ENCODE results near the gene TP53I13. TPM values are rescaled to one million over a fixed set of nuclear protein-coding genes. Genes with fewer than 3 reads are reported as not detected.

Gene TP53I13
- total RNA-seq, 1 experiment from 2014 or later = 28.1 TPM

DNA sequence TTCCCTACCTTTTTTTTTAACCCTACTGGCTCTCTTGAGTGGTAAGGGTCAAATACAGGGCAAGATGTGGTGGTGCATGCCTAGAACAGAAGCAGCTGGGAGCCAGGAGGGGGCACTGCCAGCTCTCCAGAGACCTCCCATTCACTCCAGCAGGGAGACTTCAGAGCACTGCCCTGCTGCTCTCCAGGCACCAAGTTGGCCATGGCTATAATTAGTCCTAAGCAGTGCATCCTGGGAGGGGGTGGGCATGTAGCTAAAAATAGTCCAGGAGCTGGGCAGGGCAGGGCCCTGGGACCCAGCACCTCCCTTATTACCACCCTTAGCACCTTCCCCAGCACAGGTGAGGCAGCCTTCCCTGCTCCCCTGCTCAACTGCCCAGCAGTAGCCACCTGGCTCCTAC is 50.8 kb downstream of the TP53I13 start:
- TF ChIP-seq, protein P1, sequence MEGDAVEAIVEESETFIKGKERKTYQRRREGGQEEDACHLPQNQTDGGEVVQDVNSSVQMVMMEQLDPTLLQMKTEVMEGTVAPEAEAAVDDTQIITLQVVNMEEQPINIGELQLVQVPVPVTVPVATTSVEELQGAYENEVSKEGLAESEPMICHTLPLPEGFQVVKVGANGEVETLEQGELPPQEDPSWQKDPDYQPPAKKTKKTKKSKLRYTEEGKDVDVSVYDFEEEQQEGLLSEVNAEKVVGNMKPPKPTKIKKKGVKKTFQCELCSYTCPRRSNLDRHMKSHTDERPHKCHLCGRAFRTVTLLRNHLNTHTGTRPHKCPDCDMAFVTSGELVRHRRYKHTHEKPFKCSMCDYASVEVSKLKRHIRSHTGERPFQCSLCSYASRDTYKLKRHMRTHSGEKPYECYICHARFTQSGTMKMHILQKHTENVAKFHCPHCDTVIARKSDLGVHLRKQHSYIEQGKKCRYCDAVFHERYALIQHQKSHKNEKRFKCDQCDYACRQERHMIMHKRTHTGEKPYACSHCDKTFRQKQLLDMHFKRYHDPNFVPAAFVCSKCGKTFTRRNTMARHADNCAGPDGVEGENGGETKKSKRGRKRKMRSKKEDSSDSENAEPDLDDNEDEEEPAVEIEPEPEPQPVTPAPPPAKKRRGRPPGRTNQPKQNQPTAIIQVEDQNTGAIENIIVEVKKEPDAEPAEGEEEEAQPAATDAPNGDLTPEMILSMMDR (conservative IDR thresholded peaks at IDR 0.05) = peak; percentile 56
- H2BK120ac ChIP-seq (ENCODE audit: low read depth, low read length, poor library complexity, severe bottlenecking) = no peak overlapping the region

More for the DNA sequence above, 50.8 kb downstream of the TP53I13 start:
- Histone ChIP-seq H2AK5ac (ENCODE audit: insufficient read length, low read length) (no peak overlapping the region), H2BK20ac (ENCODE audit: low read depth, low read length, poor library complexity, severe bottlenecking) (no peak overlapping the region), H3K4ac (ENCODE audit: low read depth, low read length) (no peak overlapping the region), H2BK12ac (ENCODE audit: insufficient read length, low read depth, low read length) (no peak overlapping the region), H3K79me1 (ENCODE audit: insufficient read depth, low read depth, low read length, poor library complexity, severe bottlenecking) (no peaks in the 10 kb centered on the region), H4K5ac (ENCODE audit: insufficient read length, low read depth, low read length) (no peak overlapping the region), H2AFZ (ENCODE audit: low read length) (no peak overlapping the region), H2BK15ac (ENCODE audit: low read depth, low read length) (no peak overlapping the region), H3K9ac (ENCODE audit: extremely low read depth, insufficient read length, low read length) (no peak overlapping the region), H3K23me2 (ENCODE audit: insufficient read length, low read depth, low read length, poor library complexity, severe bottlenecking) (peaks cover 20% of the 10 kb centered on the region), H3K27ac (ENCODE audit: insufficient read length, low read depth, low read length) (no peak overlapping the region), H3K14ac (ENCODE audit: insufficient read depth, low read length) (no peak overlapping the region), H4K8ac (replicated peaks; ENCODE audit: insufficient read length, low read depth, low read length) (no peak overlapping the region), H3K18ac (ENCODE audit: insufficient read length, low read depth, low read length) (no peak overlapping the region), H3K4me2 (ENCODE audit: insufficient read depth, insufficient read length, low read length) (no peak overlapping the region), H4K20me1 (ENCODE audit: control insufficient read depth, insufficient read depth, insufficient read length) (no peaks in the 10 kb centered on the region), H3K79me2 (ENCODE audit: insufficient read depth, low read length) (no peaks in the 10 kb centered on the region), H3K23ac (ENCODE audit: insufficient read length, low read depth, low read length) (no peak overlapping the region), H4K91ac (ENCODE audit: insufficient read length, low read depth, low read length) (no peak overlapping the region), H2BK5ac (ENCODE audit: insufficient read length, low read length) (no peak overlapping the region), H3T11ph (ENCODE audit: low read length) (no peak overlapping the region), H3K4me1 (ENCODE audit: insufficient read depth, low read length) (peaks cover 5% of the 10 kb centered on the region; the same call in 1 of the 2 replicates), H3K9me3 (ENCODE audit: control insufficient read depth, low read depth, low read length) (no peaks in the 10 kb centered on the region), H3K27me3 (ENCODE audit: insufficient read depth, low read length) (peaks cover 11% of the 10 kb centered on the region), H3K56ac (ENCODE audit: insufficient read length, low read depth, low read length) (no peak overlapping the region)
- no peak overlapping the region for H3K4me3 Mint-ChIP-seq
- H3K4me1 Mint-ChIP-seq = peaks cover 45 to 75% of the 10 kb centered on the region in 2 experiments
- H3K9me3 Mint-ChIP-seq = no peaks in the 10 kb centered on the region
- DNase-seq = peak; percentile 81
- H3K27me3 Mint-ChIP-seq (ENCODE audit: low read depth) = peaks cover 88% of the 10 kb centered on the region
- H3K27ac Mint-ChIP-seq = no peak overlapping the region
- no peaks in the 10 kb centered on the region; a peak in 1 of 7 replicates for H3K36me3 Mint-ChIP-seq (ENCODE audit: insufficient read depth in 1 of 3, low read depth in 3 of 3)

Measured in H9 (cell line).